GM12878 (cell line): ENCODE data around the gene CYP27A1. TPM values are rescaled to one million over a fixed set of nuclear protein-coding genes. Genes with fewer than 3 reads are reported as not detected.

Experiments used
- ATAC-seq: fragments of 200-7000 bp; cut with Tn5 transposase; 3 replicates; pipeline ENCODE4 v1.9.1; 2020; ENCODE audit warnings: mild to moderate bottlenecking, moderate library complexity
- BruUV-seq: library from RNA; stranded (reverse); fragments of 400-500 nt; replicated peaks from 2 replicates; lab custom pipeline; 2021; lab: Mats Ljungman, UMichigan
- CTCF ChIA-PET: fragments of 300-600 bp; sonication (Branson Sonifier 250); formaldehyde crosslinking; extraction: SDS; loops from one replicate; lab custom pipeline; 2021; ENCODE audit warnings: inconsistent platforms; lab: Yijun Ruan, JAX
- POLR2A ChIA-PET: fragments of 350-600 bp; formaldehyde crosslinking; extraction: SDS; loops from one replicate; lab custom pipeline; 2021; ENCODE audit warnings: inconsistent platforms; lab: Charles Lee
- RAD21 ChIA-PET: fragments of 300-600 bp; sonication (Branson Sonifier 250); formaldehyde crosslinking; loops from one replicate; lab custom pipeline; 2023; ENCODE audit warnings: antibody characterized with exemption; ENCODE audit not compliant: unreplicated experiment; lab: Charles Lee
- SMC1A ChIA-PET: fragments of 300-600 bp; sonication (Branson Sonifier 250); formaldehyde crosslinking; loops from one replicate; lab custom pipeline; 2023; ENCODE audit not compliant: unreplicated experiment, uncharacterized antibody; lab: Charles Lee
- DNase-seq: peaks from one replicate; pipeline ENCODE4 v3.0.0-alpha.2; 2011; ENCODE audit warnings: low read depth, low spot score
- FAIRE-seq: peaks from 3 replicates; lab custom pipeline; 2011; peaks lifted over from hg19 to GRCh38; lab: Jason Lieb, UNC
- H2AFZ ChIP-seq: 2 replicates; pipeline ENCODE4 v1.6.0; 2011; ENCODE audit warnings: low read depth, low read length, control low read depth; ENCODE audit not compliant: control insufficient read depth
- H3K27ac ChIP-seq: 2 replicates; pipeline ENCODE4 v1.5.1; 2011; ENCODE audit warnings: control low read depth; ENCODE audit not compliant: control insufficient read depth, insufficient read depth
- H3K27me3 ChIP-seq, 2 experiments: replicated peaks in 1 of 2; 2 replicates each; pipeline versions ENCODE4 v1.6.0 to v1.6.1; 2011; ENCODE audit warnings: low read length in 1 of 2; ENCODE audit not compliant: control insufficient read depth in 2 of 2, insufficient read depth in 2 of 2
- H3K36me3 ChIP-seq, 2 experiments: 2 replicates each; pipeline ENCODE4 v1.5.1; 2011; ENCODE audit warnings: low read length in 1 of 2; ENCODE audit not compliant: control insufficient read depth in 2 of 2, insufficient read depth in 2 of 2
- H3K4me1 ChIP-seq: 2 replicates; pipeline ENCODE4 v1.6.1; 2011; ENCODE audit warnings: mild to moderate bottlenecking, low read length, moderate library complexity, mixed read lengths; ENCODE audit not compliant: control insufficient read depth, insufficient read depth
- H3K4me2 ChIP-seq: 2 replicates; pipeline ENCODE4 v1.6.0; 2011; ENCODE audit warnings: control low read depth; ENCODE audit not compliant: control insufficient read depth, insufficient read depth
- H3K4me3 ChIP-seq: fragments of 200-600 bp; sonication (generic); 2 replicates; pipeline ENCODE4 v1.5.1; 2016
- H3K79me2 ChIP-seq: 2 replicates; pipeline ENCODE4 v1.6.0; 2011; ENCODE audit warnings: low read length; ENCODE audit not compliant: control insufficient read depth, insufficient read depth
- H3K9ac ChIP-seq: 2 replicates; pipeline ENCODE4 v1.8.0; 2011; ENCODE audit warnings: low read length, control low read depth, mixed read lengths; ENCODE audit not compliant: control insufficient read depth, insufficient read depth
- H3K9me3 ChIP-seq: replicated peaks from 3 replicates; pipeline ENCODE4 v1.5.1; 2011; ENCODE audit warnings: mild to moderate bottlenecking, low read length; ENCODE audit not compliant: control insufficient read depth, insufficient read depth
- H4K20me1 ChIP-seq: 2 replicates; pipeline ENCODE4 v1.6.0; 2011; ENCODE audit not compliant: control insufficient read depth, insufficient read depth
- BHLHE40 ChIP-seq, 2 experiments: fragments of 450-650 bp in 1 of 2; IDR thresholded peaks; 2 replicates each; pipeline ENCODE4 v1.6.1; 2011 to 2017; ENCODE audit warnings: low read depth in 2 of 2, borderline replicate concordance in 1 of 2, improper control_type of control experiment in 1 of 2, low read length in 1 of 2, mild to moderate bottlenecking in 1 of 2
- CHD1 ChIP-seq: IDR thresholded peaks from 2 replicates; pipeline ENCODE4 v1.6.1; 2012; ENCODE audit warnings: low read depth, low read length, improper control_type of control experiment
- IKZF1 ChIP-seq: fragments of 450-650 bp; conservative IDR thresholded peaks from 2 replicates; pipeline ENCODE4 v1.6.1; 2017; ENCODE audit warnings: antibody characterized with exemption, mild to moderate bottlenecking
- IKZF2 ChIP-seq, 2 experiments: fragments of 450-650 bp; IDR thresholded peaks; 2 replicates each; pipeline ENCODE4 v1.6.1; 2017; ENCODE audit warnings: mild to moderate bottlenecking in 2 of 2, moderate library complexity in 2 of 2
- KDM1A ChIP-seq: fragments of 200-600 bp; sonication (generic); IDR thresholded peaks from 2 replicates; pipeline ENCODE4 v1.6.1; 2016; ENCODE audit warnings: borderline replicate concordance
- NBN ChIP-seq: fragments of 450-650 bp; IDR thresholded peaks from 2 replicates; pipeline ENCODE4 v1.6.1; 2016
- NFYA ChIP-seq: IDR thresholded peaks from 2 replicates; pipeline ENCODE4 v1.6.1; 2011; ENCODE audit warnings: low read depth, mild to moderate bottlenecking, low read length, improper control_type of control experiment, borderline replicate concordance
- POLR2A ChIP-seq: IDR thresholded peaks from 2 replicates; pipeline ENCODE4 v1.6.1; 2011; ENCODE audit warnings: low read depth, mild to moderate bottlenecking, low read length
- POLR2AphosphoS2 ChIP-seq: IDR thresholded peaks from 2 replicates; pipeline ENCODE4 v1.6.1; 2011; ENCODE audit warnings: low read depth, mild to moderate bottlenecking, low read length, improper control_type of control experiment, moderate library complexity
- POU2F2 ChIP-seq: IDR thresholded peaks from 3 replicates; pipeline ENCODE4 v1.6.1; 2011; ENCODE audit warnings: low read depth, mild to moderate bottlenecking, low read length, borderline replicate concordance
- RAD21 ChIP-seq: IDR thresholded peaks from 2 replicates; pipeline ENCODE4 v1.6.1; 2011; ENCODE audit warnings: mild to moderate bottlenecking, low read depth, low read length, moderate library complexity; ENCODE audit not compliant: insufficient read depth
- RB1 ChIP-seq: fragments of 450-650 bp; formaldehyde crosslinking; IDR thresholded peaks from 2 replicates; pipeline ENCODE4 v1.6.1; 2017; ENCODE audit warnings: mild to moderate bottlenecking, borderline replicate concordance
- TCF3 ChIP-seq: IDR thresholded peaks from 2 replicates; pipeline ENCODE4 v1.6.1; 2012; ENCODE audit warnings: low read depth, mild to moderate bottlenecking, low read length, borderline replicate concordance; ENCODE audit not compliant: insufficient read depth
- ZBED1 ChIP-seq: IDR thresholded peaks from 2 replicates; pipeline ENCODE4 v1.6.1; 2016; ENCODE audit warnings: borderline replicate concordance
- ZZZ3 ChIP-seq: IDR thresholded peaks from 2 replicates; pipeline ENCODE4 v1.6.1; 2011; ENCODE audit warnings: low read depth; ENCODE audit not compliant: control insufficient read depth, insufficient read length
- WGBS: methylation state at CpG from one replicate; pipeline ENCODE4 v1.1.6; 2016; ENCODE audit warnings: low lambda C conversion rate; ENCODE audit not compliant: insufficient replicate concordance, insufficient coverage; ENCODE audit errors: missing lambda C conversion rate; 5-methylcytosine and 5-hydroxymethylcytosine counted together
- in situ Hi-C: fragments of 300-500 bp; cut with MboI; formaldehyde crosslinking; loops from 9 replicates; pipeline ENCODE4 v1.14.3; 2018; ENCODE audit warnings: mixed read lengths
- intact Hi-C: fragments of 100-400 bp; cut with micrococcal nuclease; formaldehyde crosslinking; loops from one replicate; pipeline ENCODE4 v1.14.2; 2022; ENCODE audit not compliant: unreplicated experiment
- polyA plus RNA-seq, 11 experiments: library from polyadenylated mRNA; depleted of rRNA in 4 of 11; unstranded in 6 of 11; stranded (reverse) in 5 of 11; fragments of >200 nt; fragmentation: Nextera tagmentation in 4 of 11; fragmentation: Illumina TruSeq in 1 of 11; extraction: Ambion mirVana in 4 of 11; extraction: Trizol in 1 of 11; gene quantifications; 1 replicate in 1 of 11; 2 replicates in 10 of 11; pipeline versions ENCODE4 v1.2.1 to v1.2.3, GENCODE V29; 2011 to 2016; ENCODE audit warnings: inconsistent platforms in 2 of 11, missing spikeins in 2 of 11, low read depth in 1 of 11
- total RNA-seq, 4 experiments: library from RNA; depleted of rRNA in 3 of 4; stranded (reverse); fragments of >200 nt in 3 of 4; fragmentation: Illumina TruSeq in 1 of 4; extraction: Trizol in 1 of 4; gene quantifications; 2 replicates each; pipeline versions ENCODE4 v1.2.1 to v1.2.3, GENCODE V29; 2013 to 2021
- TF ChIP-seq, protein P1 (sequence below): fragments of 450-650 bp; IDR thresholded peaks from 2 replicates; pipeline ENCODE4 v1.6.1; 2016; ENCODE audit warnings: mild to moderate bottlenecking
- TF ChIP-seq, protein P2 (sequence below): IDR thresholded peaks from 2 replicates; pipeline ENCODE4 v1.6.1; 2011; ENCODE audit warnings: low read depth, mild to moderate bottlenecking, low read length, moderate library complexity, borderline replicate concordance; ENCODE audit errors: extremely low read depth

CYP27A1 gene
- total and polyA plus RNA-seq, 10 of the 15 experiments (the other 5 are each of a cell fraction or from before 2014, with no cell fraction given) = 0.11 to 0.72 (median 0.18) TPM; not detected in 2

DNA sequence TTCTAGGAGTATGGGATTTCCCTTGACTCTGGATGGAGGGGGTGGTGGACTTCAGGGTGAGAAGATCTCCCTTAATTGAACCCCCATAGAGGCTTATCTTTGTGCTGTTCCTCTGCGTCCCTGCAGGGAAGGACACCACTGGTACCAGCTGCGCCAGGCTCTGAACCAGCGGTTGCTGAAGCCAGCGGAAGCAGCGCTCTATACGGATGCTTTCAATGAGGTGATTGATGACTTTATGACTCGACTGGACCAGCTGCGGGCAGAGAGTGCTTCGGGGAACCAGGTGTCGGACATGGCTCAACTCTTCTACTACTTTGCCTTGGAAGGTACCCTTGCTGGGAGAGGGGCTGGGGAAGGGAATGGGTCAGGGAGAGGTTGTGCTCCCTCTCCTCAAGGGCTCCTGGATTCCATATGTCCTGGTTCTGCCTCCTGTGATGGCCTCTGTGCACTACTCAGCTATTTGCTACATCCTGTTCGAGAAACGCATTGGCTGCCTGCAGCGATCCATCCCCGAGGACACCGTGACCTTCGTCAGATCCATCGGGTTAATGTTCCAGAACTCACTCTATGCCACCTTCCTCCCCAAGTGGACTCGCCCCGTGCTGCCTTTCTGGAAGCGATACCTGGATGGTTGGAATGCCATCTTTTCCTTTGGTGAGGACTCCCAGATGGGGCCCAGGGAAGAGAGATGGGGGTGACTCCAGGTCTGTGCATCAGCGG, 30.3 kb downstream of the CYP27A1 start:
- H3K4me1 ChIP-seq = no peaks in the 10 kb centered on the region
- H3K4me3 ChIP-seq = no peak overlapping the region
- no peak for DNase-seq
- in situ Hi-C loops = no loop called here
- POLR2A ChIA-PET = no interaction called here
- no peaks in the 10 kb centered on the region for H4K20me1 ChIP-seq
- no peaks in the 10 kb centered on the region for H3K36me3 ChIP-seq
- no peak for TF ChIP-seq IKZF1
- no peak for TF ChIP-seq POU2F2
- TF ChIP-seq RB1 = no peak
- no peak for TF ChIP-seq IKZF2 (IDR thresholded peaks at IDR 0.05)
- TF ChIP-seq, all 136 proteins: peak for 0
- BruUV-seq = no TSS peak
- Histone ChIP-seq H3K27me3 (no peaks in the 10 kb centered on the region; a peak in 1 of 4 replicates), H3K79me2 (no peaks in the 10 kb centered on the region), H3K9ac (no peak overlapping the region), H2AFZ (no peak overlapping the region), H3K27ac (no peak overlapping the region), H3K9me3 (no peaks in the 10 kb centered on the region), H3K4me2 (no peak overlapping the region)
- ChIA-PET RAD21 (no interaction called here), SMC1A (no interaction called here), CTCF (interaction anchor here (1.0 kb wide), 1 partner anchor 8 kb away, joined by 3 read pairs; no protein-coding TSS in a partner anchor)
- ATAC-seq (no peak), FAIRE-seq (no peak)
- 58% methylated on average over 21 of the region's 21 CpGs for WGBS
- intact Hi-C loops = no loop called here

- H4K20me1 ChIP-seq = no peaks in the 10 kb centered on the region
- RAD21 ChIA-PET = no interaction called here
- SMC1A ChIA-PET = no interaction called here
- H3K4me1 ChIP-seq = no peaks in the 10 kb centered on the region
- no peak overlapping the region for H3K4me2 ChIP-seq
- H3K27ac ChIP-seq = no peak overlapping the region
- in situ Hi-C loops = no loop called here
- 37% methylated on average over 5 of the region's 5 CpGs for WGBS
- POLR2A ChIA-PET = interaction anchor here (0.5 kb wide), 1 partner anchor 517 kb away, joined by 5 read pairs; no protein-coding TSS in a partner anchor
- H3K9ac ChIP-seq = no peak overlapping the region
- no peak overlapping the region for H2AFZ ChIP-seq
- no peak overlapping the region for H3K4me3 ChIP-seq
- no peaks in the 10 kb centered on the region; a peak in 1 of 4 replicates for H3K27me3 ChIP-seq
- BruUV-seq = no TSS peak
- no peaks in the 10 kb centered on the region for H3K9me3 ChIP-seq
- intact Hi-C loops = no loop called here
- CTCF ChIA-PET = interaction anchor here (1.0 kb wide), 1 partner anchor 9 kb away, joined by 3 read pairs; no protein-coding TSS in a partner anchor
- no peaks in the 10 kb centered on the region for H3K36me3 ChIP-seq
- DNase-seq = no peak
- no peaks in the 10 kb centered on the region for H3K79me2 ChIP-seq
- ATAC-seq = no peak
- FAIRE-seq = no peak
- no peak for TF ChIP-seq BHLHE40 (IDR thresholded peaks at IDR 0.05; ENCODE audit: borderline replicate concordance in 1 of 2, low read depth in 2 of 2, low read length in 1 of 2)
- no peak for TF ChIP-seq ZBED1
- TF ChIP-seq, protein P1, sequence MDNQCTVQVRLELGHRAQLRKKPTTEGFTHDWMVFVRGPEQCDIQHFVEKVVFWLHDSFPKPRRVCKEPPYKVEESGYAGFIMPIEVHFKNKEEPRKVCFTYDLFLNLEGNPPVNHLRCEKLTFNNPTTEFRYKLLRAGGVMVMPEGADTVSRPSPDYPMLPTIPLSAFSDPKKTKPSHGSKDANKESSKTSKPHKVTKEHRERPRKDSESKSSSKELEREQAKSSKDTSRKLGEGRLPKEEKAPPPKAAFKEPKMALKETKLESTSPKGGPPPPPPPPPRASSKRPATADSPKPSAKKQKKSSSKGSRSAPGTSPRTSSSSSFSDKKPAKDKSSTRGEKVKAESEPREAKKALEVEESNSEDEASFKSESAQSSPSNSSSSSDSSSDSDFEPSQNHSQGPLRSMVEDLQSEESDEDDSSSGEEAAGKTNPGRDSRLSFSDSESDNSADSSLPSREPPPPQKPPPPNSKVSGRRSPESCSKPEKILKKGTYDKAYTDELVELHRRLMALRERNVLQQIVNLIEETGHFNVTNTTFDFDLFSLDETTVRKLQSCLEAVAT = no peak
- no peak for TF ChIP-seq KDM1A
- TF ChIP-seq, protein P2, sequence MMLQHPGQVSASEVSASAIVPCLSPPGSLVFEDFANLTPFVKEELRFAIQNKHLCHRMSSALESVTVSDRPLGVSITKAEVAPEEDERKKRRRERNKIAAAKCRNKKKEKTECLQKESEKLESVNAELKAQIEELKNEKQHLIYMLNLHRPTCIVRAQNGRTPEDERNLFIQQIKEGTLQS = no peak
- TF ChIP-seq RAD21 = no peak
- no peak for TF ChIP-seq POLR2AphosphoS2
- no peak for TF ChIP-seq NBN
- no peak for TF ChIP-seq NFYA
- TF ChIP-seq ZZZ3 = no peak
- TF ChIP-seq POLR2A = no peak
- TF ChIP-seq CHD1 = no peak
- no peak for TF ChIP-seq TCF3
Measured at GRCh38 chr2:218812861-218813260, 30.9 kb downstream of the CYP27A1 start.
